ENCODE data around the gene P4HA1. TPM values are rescaled to one million over a fixed set of nuclear protein-coding genes. Genes with fewer than 3 reads are reported as not detected.

Gene P4HA1
- total and polyA plus RNA-seq, 12 donors: 17.3 to 67.3 (median 49.2) TPM

GRCh38 chr10:73136627-73137026 lies 40.0 kb upstream of the P4HA1 start:
- DNase-seq: no peak

GRCh38 chr10:73134727-73135126 lies 38.1 kb upstream of the P4HA1 start:
- no peak for DNase-seq
- 93 to 97% methylated on average over 3 of the region's 3 CpGs for WGBS, 2 donors
- no peak overlapping the region for H3K4me3 ChIP-seq
- no peaks in the 10 kb centered on the region for H3K9me3 ChIP-seq
- intact Hi-C loops (cut with DNase I): loop anchor here in 1 of 10 donors (10.0 kb wide), 1 partner anchor 100 kb away; no protein-coding TSS in a partner anchor
- no peaks in the 10 kb centered on the region for H3K27me3 ChIP-seq
- no peak for ATAC-seq
- H3K36me3 ChIP-seq: peaks cover 0 to 100% (median 83%) of the 10 kb centered on the region in 9 donors
- H3K27ac ChIP-seq: no peak overlapping the region
- peaks cover 0 to 15% (median 0%) of the 10 kb centered on the region in 9 donors for H3K4me1 ChIP-seq
- TF ChIP-seq CTCF (IDR thresholded peaks at IDR 0.05): no peak

More at GRCh38 chr10:73136627-73137026, 40.0 kb upstream of the P4HA1 start:
- TF ChIP-seq CTCF (IDR thresholded peaks at IDR 0.05): no peak
- WGBS, 2 donors: 87 to 91% methylated on average over 2 of the region's 2 CpGs
- Histone ChIP-seq H3K36me3 (peaks cover 0 to 100% (median 84%) of the 10 kb centered on the region in 9 donors), H3K27ac (no peak overlapping the region), H3K27me3 (no peaks in the 10 kb centered on the region), H3K4me3 (no peak overlapping the region), H3K4me1 (peaks cover 0 to 12% (median 0%) of the 10 kb centered on the region in 9 donors), H3K9me3 (no peaks in the 10 kb centered on the region)
- no peak for ATAC-seq
- intact Hi-C loops (cut with DNase I): loop anchor here in 1 of 10 donors (10.0 kb wide), 1 partner anchor 102 kb away; no protein-coding TSS in a partner anchor

GRCh38 chr10:73131913-73132686 lies 35.4 kb upstream of the P4HA1 start:
- intact Hi-C loops (cut with DNase I): loop anchor here in 1 of 10 donors (10.0 kb wide), 1 partner anchor 97 kb away; no protein-coding TSS in a partner anchor
- 93 to 97% methylated on average over 2 of the region's 2 CpGs for WGBS, 2 donors
- no peak for ATAC-seq
- H3K27ac ChIP-seq: no peak overlapping the region
- DNase-seq: no peak
- no peak overlapping the region for H3K4me3 ChIP-seq
- H3K36me3 ChIP-seq: peaks cover 0 to 100% (median 66%) of the 10 kb centered on the region in 9 donors
- peaks cover 0 to 15% (median 0%) of the 10 kb centered on the region in 9 donors for H3K4me1 ChIP-seq
- H3K27me3 ChIP-seq: no peaks in the 10 kb centered on the region
- no peak for TF ChIP-seq CTCF (IDR thresholded peaks at IDR 0.05)
- no peaks in the 10 kb centered on the region for H3K9me3 ChIP-seq

- no peaks in the 10 kb centered on the region for H3K9me3 ChIP-seq
- no peak for TF ChIP-seq CTCF (IDR thresholded peaks at IDR 0.05)
- peaks cover 0 to 15% (median 0%) of the 10 kb centered on the region in 9 donors for H3K4me1 ChIP-seq
- H3K36me3 ChIP-seq: peaks cover 0 to 100% (median 66%) of the 10 kb centered on the region in 9 donors
- DNase-seq (no peak), ATAC-seq (no peak)
- 45 to 64% methylated on average over 2 of the region's 2 CpGs for WGBS, 2 donors
- no peak overlapping the region for H3K27ac ChIP-seq
- no peaks in the 10 kb centered on the region for H3K27me3 ChIP-seq
- no peak overlapping the region for H3K4me3 ChIP-seq
- intact Hi-C loops (cut with DNase I): loop anchor here in 1 of 10 donors (10.0 kb wide), 1 partner anchor 96 kb away; no protein-coding TSS in a partner anchor
Measured at GRCh38 chr10:73131301-73131700, 34.6 kb upstream of the P4HA1 start.

All from heart right ventricle (tissue), 16 donors.